GM23338 (cell line): Measurements from ENCODE around the gene FUNDC1. TPM values are rescaled to one million over a fixed set of nuclear protein-coding genes. Genes with fewer than 3 reads are reported as not detected.

ENCODE experiments used
- ATAC-seq: fragments of 200-7000 bp; cut with Tn5 transposase; 3 replicates; pipeline ENCODE4 v1.9.1; 2020
- DNase-seq: peaks from one replicate; pipeline ENCODE4 v3.0.0-alpha.2; 2015; ENCODE audit warnings: low spot score
- H2AFZ ChIP-seq: fragments of 200-600 bp; sonication (generic); 2 replicates; pipeline ENCODE4 v1.8.0; 2016; ENCODE audit warnings: antibody characterized with exemption, mild to moderate bottlenecking, moderate library complexity
- H3F3A ChIP-seq: fragments of 200-600 bp; sonication (generic); replicated peaks from 2 replicates; pipeline ENCODE4 v1.8.0; 2017; ENCODE audit warnings: antibody characterized with exemption, mixed run types, low read depth
- H3K27ac ChIP-seq: fragments of 200-600 bp; sonication (generic); 2 replicates; pipeline ENCODE4 v1.6.1; 2016; ENCODE audit warnings: low read depth
- H3K27me3 ChIP-seq: fragments of 200-600 bp; sonication (generic); 2 replicates; pipeline ENCODE4 v1.8.0; 2016; ENCODE audit warnings: mild to moderate bottlenecking, mixed run types, moderate library complexity; ENCODE audit not compliant: insufficient read depth
- H3K36me3 ChIP-seq: fragments of 200-600 bp; sonication (generic); 2 replicates; pipeline ENCODE4 v1.8.0; 2016; ENCODE audit warnings: mild to moderate bottlenecking; ENCODE audit not compliant: insufficient read depth
- H3K4me1 ChIP-seq: fragments of 200-600 bp; sonication (generic); 2 replicates; pipeline ENCODE4 v1.8.0; 2016; ENCODE audit warnings: mild to moderate bottlenecking, moderate library complexity; ENCODE audit not compliant: insufficient read depth
- H3K4me2 ChIP-seq: fragments of 200-600 bp; sonication (generic); 2 replicates; pipeline ENCODE4 v1.7.1; 2017; ENCODE audit warnings: mixed run types
- H3K4me3 ChIP-seq: fragments of 200-600 bp; sonication (generic); 2 replicates; pipeline ENCODE4 v1.6.1; 2016; ENCODE audit warnings: mixed run types
- H3K79me2 ChIP-seq: fragments of 200-600 bp; sonication (generic); replicated peaks from 2 replicates; pipeline ENCODE4 v1.8.0; 2017; ENCODE audit warnings: mild to moderate bottlenecking; ENCODE audit not compliant: insufficient read depth
- H3K9me2 ChIP-seq: fragments of 200-600 bp; sonication (generic); 2 replicates; pipeline ENCODE4 v1.8.0; 2017; ENCODE audit not compliant: insufficient read depth
- H4K20me1 ChIP-seq: fragments of 200-600 bp; sonication (generic); replicated peaks from 2 replicates; pipeline ENCODE4 v1.8.0; 2017; ENCODE audit warnings: mild to moderate bottlenecking; ENCODE audit not compliant: insufficient read depth
- H3K27ac Mint-ChIP-seq: 2 replicates; pipeline ENCODE4 v1.8.0; 2020; ENCODE audit warnings: inconsistent platforms, mild to moderate bottlenecking, moderate library complexity, mixed read lengths
- H3K27me3 Mint-ChIP-seq: 3 replicates; pipeline ENCODE4 v1.8.0; 2022; ENCODE audit warnings: low read depth, mild to moderate bottlenecking, moderate library complexity, mixed read lengths, inconsistent platforms; ENCODE audit not compliant: insufficient read depth, poor library complexity
- H3K36me3 Mint-ChIP-seq: 3 replicates; pipeline ENCODE4 v1.8.0; 2021; ENCODE audit warnings: low read depth, mild to moderate bottlenecking, inconsistent platforms, moderate library complexity, mixed read lengths
- H3K4me1 Mint-ChIP-seq: 3 replicates; pipeline ENCODE4 v1.8.0; 2020; ENCODE audit warnings: mild to moderate bottlenecking, inconsistent platforms, mixed read lengths
- H3K4me3 Mint-ChIP-seq: 3 replicates; pipeline ENCODE4 v1.8.0; 2021; ENCODE audit warnings: moderate library complexity, mild to moderate bottlenecking, inconsistent platforms, mixed read lengths
- H3K9me3 Mint-ChIP-seq: 3 replicates; pipeline ENCODE4 v1.8.0; 2020; ENCODE audit warnings: moderate library complexity, mild to moderate bottlenecking, inconsistent platforms, mixed read lengths
- CREB1 ChIP-seq: fragments of 250-450 bp; sonication (Bioruptor Pico); IDR thresholded peaks from 2 replicates; pipeline ENCODE4 v1.5.0; 2020; ENCODE audit warnings: low read depth, mild to moderate bottlenecking, moderate library complexity
- CTCF ChIP-seq, 2 experiments: fragments of 200-600 bp in 1 of 2; sonication (generic) in 1 of 2; conservative IDR thresholded peaks; 2 replicates each; pipeline versions ENCODE4 v1.5.1 to v1.6.1; 2016 to 2017; ENCODE audit warnings: antibody characterized with exemption in 2 of 2, low read depth in 2 of 2, mild to moderate bottlenecking in 2 of 2, moderate library complexity in 1 of 2
- EZH2 ChIP-seq: fragments of 200-600 bp; sonication (generic); IDR thresholded peaks from one replicate; pipeline ENCODE4 v1.8.0; 2017; ENCODE audit warnings: antibody characterized with exemption, mild to moderate bottlenecking, low read depth; ENCODE audit not compliant: unreplicated experiment
- EZH2phosphoT487 ChIP-seq: fragments of 200-600 bp; sonication (generic); IDR thresholded peaks from one replicate; pipeline ENCODE4 v1.8.1; 2018; ENCODE audit warnings: antibody characterized with exemption; ENCODE audit not compliant: unreplicated experiment
- JUNB ChIP-seq: IDR thresholded peaks from one replicate; pipeline ENCODE4 v1.6.1; 2016; ENCODE audit warnings: antibody characterized with exemption; ENCODE audit not compliant: unreplicated experiment
- NANOG ChIP-seq: IDR thresholded peaks from 2 replicates; pipeline ENCODE4 v1.6.1; 2016; ENCODE audit warnings: antibody characterized with exemption, borderline replicate concordance
- POLR2AphosphoS5 ChIP-seq: IDR thresholded peaks from 2 replicates; pipeline ENCODE4 v1.6.1; 2016; ENCODE audit warnings: antibody characterized with exemption, low read depth
- REST ChIP-seq: IDR thresholded peaks from one replicate; pipeline ENCODE4 v1.6.1; 2018; ENCODE audit warnings: antibody characterized with exemption; ENCODE audit not compliant: unreplicated experiment
- STAT1 ChIP-seq: IDR thresholded peaks from one replicate; pipeline ENCODE4 v1.6.1; 2016; ENCODE audit warnings: antibody characterized with exemption; ENCODE audit not compliant: unreplicated experiment
- ZNF114 ChIP-seq: fragments of 250-450 bp; sonication (Bioruptor Pico); IDR thresholded peaks from 2 replicates; pipeline ENCODE4 v1.5.0; 2020; ENCODE audit warnings: mild to moderate bottlenecking, moderate library complexity
- ZNF331 ChIP-seq: fragments of 250-450 bp; sonication (Bioruptor Pico); IDR thresholded peaks from 2 replicates; pipeline ENCODE4 v1.5.0; 2020; ENCODE audit warnings: low read depth, mild to moderate bottlenecking, moderate library complexity
- ZNF462 ChIP-seq: fragments of 250-450 bp; sonication (Bioruptor Pico); IDR thresholded peaks from 2 replicates; pipeline ENCODE4 v1.5.0; 2020; ENCODE audit warnings: mild to moderate bottlenecking, moderate library complexity
- polyA plus RNA-seq: library from polyadenylated mRNA; unstranded; fragments of >200 nt; fragmentation: Nextera tagmentation; extraction: Ambion mirVana; gene quantifications from 2 replicates; pipeline ENCODE4 v1.2.1, GENCODE V29; 2016
- total RNA-seq: library from RNA; depleted of rRNA; stranded (reverse); fragments of >200 nt; shearing (Covaris generic); gene quantifications from 2 replicates; pipeline ENCODE4 v1.2.3, GENCODE V29; 2014
- TF ChIP-seq, protein P1 (sequence below): IDR thresholded peaks from 2 replicates; pipeline ENCODE4 v1.6.1; 2016; ENCODE audit warnings: antibody characterized with exemption

FUNDC1 gene
- total and polyA plus RNA-seq, 2 experiments from 2014 or later, result 10.0 to 44.0 TPM

DNA sequence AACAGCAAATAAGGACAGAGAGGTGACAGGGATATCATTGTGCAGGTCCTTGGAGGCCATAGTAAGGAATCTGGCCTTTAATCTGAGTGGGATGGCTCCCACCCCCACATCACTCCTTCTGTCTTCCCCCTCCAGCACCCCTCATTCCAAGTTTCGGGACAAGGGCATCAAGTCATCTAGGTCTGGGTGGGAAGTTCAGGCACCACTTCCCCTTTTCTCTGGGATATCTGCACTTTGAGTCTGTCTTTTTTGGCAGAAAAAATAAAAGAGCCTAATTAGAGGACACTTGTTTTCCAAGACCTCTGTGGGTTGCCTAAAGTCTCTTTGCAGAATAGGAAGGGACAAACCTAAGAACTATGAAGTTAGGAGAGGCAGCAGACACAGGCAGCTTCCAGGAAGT, 60.1 kb downstream of the FUNDC1 start (continued):
- TF ChIP-seq ZNF462 (CRISPR knock-in tag) (no peak), CREB1 (no peak), EZH2phosphoT487 (no peak)

- H3K79me2 ChIP-seq, result no peaks in the 10 kb centered on the region
- no peaks in the 10 kb centered on the region for H3K9me2 ChIP-seq
- no peaks in the 10 kb centered on the region for H4K20me1 ChIP-seq
- H3F3A ChIP-seq, result no peaks in the 10 kb centered on the region
- no peaks in the 10 kb centered on the region for H3K4me1 ChIP-seq
- H3K27me3 ChIP-seq, result no peaks in the 10 kb centered on the region
- no peaks in the 10 kb centered on the region for H3K4me1 Mint-ChIP-seq
- no peak overlapping the region for H3K4me3 Mint-ChIP-seq
- H3K27me3 Mint-ChIP-seq, result peaks cover 1% of the 10 kb centered on the region
- H3K36me3 ChIP-seq, result no peaks in the 10 kb centered on the region
- H3K4me3 ChIP-seq, result no peak overlapping the region
- ATAC-seq (no peak), DNase-seq (no peak)
- no peak overlapping the region for H3K4me2 ChIP-seq
- no peak overlapping the region for H3K27ac Mint-ChIP-seq
- H3K27ac ChIP-seq, result no peak overlapping the region
- H3K9me3 Mint-ChIP-seq, result peaks cover 4% of the 10 kb centered on the region; the same call in 1 of the 3 replicates
- TF ChIP-seq CTCF (conservative IDR thresholded peaks at IDR 0.05; ENCODE audit: low read depth in 2 of 2) (no peak), POLR2AphosphoS5 (no peak), STAT1 (no peak), REST (no peak), NANOG (no peak), CREB1 (no peak), ZNF331 (no peak), JUNB (no peak), ZNF114 (CRISPR knock-in tag) (no peak), EZH2phosphoT487 (no peak), EZH2 (no peak)
- TF ChIP-seq, protein P1, sequence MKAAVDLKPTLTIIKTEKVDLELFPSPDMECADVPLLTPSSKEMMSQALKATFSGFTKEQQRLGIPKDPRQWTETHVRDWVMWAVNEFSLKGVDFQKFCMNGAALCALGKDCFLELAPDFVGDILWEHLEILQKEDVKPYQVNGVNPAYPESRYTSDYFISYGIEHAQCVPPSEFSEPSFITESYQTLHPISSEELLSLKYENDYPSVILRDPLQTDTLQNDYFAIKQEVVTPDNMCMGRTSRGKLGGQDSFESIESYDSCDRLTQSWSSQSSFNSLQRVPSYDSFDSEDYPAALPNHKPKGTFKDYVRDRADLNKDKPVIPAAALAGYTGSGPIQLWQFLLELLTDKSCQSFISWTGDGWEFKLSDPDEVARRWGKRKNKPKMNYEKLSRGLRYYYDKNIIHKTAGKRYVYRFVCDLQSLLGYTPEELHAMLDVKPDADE, result no peak
- H3K36me3 Mint-ChIP-seq, result no peaks in the 10 kb centered on the region
- no peak overlapping the region for H2AFZ ChIP-seq
Measured at GRCh38 chrX:44480591-44480990, 62.1 kb downstream of the FUNDC1 start.
